H1 (cell line): ENCODE results near the gene MRPL39. TPM values are rescaled to one million over a fixed set of nuclear protein-coding genes. Genes with fewer than 3 reads are reported as not detected.

Experiments
- EP300 ChIP-seq, 2 experiments: IDR thresholded peaks; 1 replicate in 1 of 2; 2 replicates in 1 of 2; pipeline ENCODE4 v1.6.1; 2011 to 2012; ENCODE audit warnings: low read depth in 2 of 2, low read length in 2 of 2, mild to moderate bottlenecking in 2 of 2, borderline replicate concordance in 1 of 2, inconsistent platforms in 1 of 2, moderate library complexity in 1 of 2
- MAFK ChIP-seq: IDR thresholded peaks from 2 replicates; pipeline ENCODE4 v1.6.1; 2012; ENCODE audit warnings: low read depth, mild to moderate bottlenecking, improper control_type of control experiment, low read length
- polyA plus RNA-seq, 7 experiments: library from polyadenylated mRNA; depleted of rRNA in 3 of 7; stranded (reverse) in 5 of 7; unstranded in 2 of 7; fragments of >200 nt in 5 of 7; fragments of 200-250 nt in 2 of 7; gene quantifications; 1 replicate in 5 of 7; 2 replicates in 1 of 7; 4 replicates in 1 of 7; pipeline versions ENCODE4 v1.2.1 to v1.2.3, GENCODE V29; 2011 to 2013; ENCODE audit warnings: missing spikeins in 2 of 7, mixed read lengths in 2 of 7
- total RNA-seq: library from RNA; stranded (reverse); fragmentation: NEBNext Ultra II Directional; extraction: Animal tissue kit (Norgen Biotek cat#: 25700); gene quantifications from 2 replicates; pipeline ENCODE4 v1.2.1, GENCODE V29; 2021

The MRPL39 gene
- total and polyA plus RNA-seq, 2 of the 8 experiments (the other 6 are each of a cell fraction or from before 2014, with no cell fraction given), result 20.3 to 43.2 TPM

- TF ChIP-seq EP300 (IDR thresholded peaks at IDR 0.05; ENCODE audit: borderline replicate concordance in 1 of 2, low read depth in 2 of 2, low read length in 2 of 2) (no peak), MAFK (no peak)
Observed at GRCh38 chr21:25568246-25568645, 39.0 kb downstream of the MRPL39 start (continued).
